SK-N-MC (cell line): ENCODE measurements around the gene CFAP77.

ENCODE experiments used
- EZH2 ChIP-seq: fragments of 200-600 bp; sonication (generic); IDR thresholded peaks from one replicate; pipeline ENCODE4 v1.6.1; 2017; ENCODE audit warnings: antibody characterized with exemption
- FOXP2 ChIP-seq: optimal IDR thresholded peaks from 2 replicates; pipeline ENCODE3; 2011; ENCODE audit warnings: mild to moderate bottlenecking, moderate library complexity; ENCODE audit not compliant: insufficient read depth; ENCODE audit errors: extremely low read length, control extremely low read depth
- POLR2AphosphoS5 ChIP-seq: IDR thresholded peaks from 2 replicates; pipeline ENCODE4 v1.6.1; 2012; ENCODE audit warnings: mild to moderate bottlenecking, low read depth, low read length, borderline replicate concordance

- no peak for TF ChIP-seq EZH2
- TF ChIP-seq POLR2AphosphoS5 = no peak
- no peak for TF ChIP-seq FOXP2
These were observed 129.1 kb downstream of the CFAP77 start for GRCh38 chr9:132539096-132539495.
